Measurements from ENCODE around the gene NME1. TPM values are rescaled to one million over a fixed set of nuclear protein-coding genes. Genes with fewer than 3 reads are reported as not detected.

Gene NME1
- total RNA-seq, 1 donor from 2014 or later: 101 TPM

- H3K27ac Mint-ChIP-seq (ENCODE audit: unreplicated experiment): no peak overlapping the region
- H3K36me3 Mint-ChIP-seq (ENCODE audit: low read depth): peaks cover 18% of the 10 kb centered on the region
- TF ChIP-seq CTCF (IDR thresholded peaks at IDR 0.05): no peak
- no peak overlapping the region for H3K4me3 Mint-ChIP-seq (ENCODE audit: unreplicated experiment)
- H3K27me3 Mint-ChIP-seq (ENCODE audit: low read depth): no peaks in the 10 kb centered on the region
- no peaks in the 10 kb centered on the region for H3K9me3 Mint-ChIP-seq (ENCODE audit: low read depth)
- H3K4me1 Mint-ChIP-seq (ENCODE audit: low read depth): no peaks in the 10 kb centered on the region
- DNase-seq (ENCODE audit: low spot score): no peak
Measured at GRCh38 chr17:51200295-51200694, 46.9 kb downstream of the NME1 start.

GRCh38 chr17:51200846-51201245, 47.5 kb downstream of the NME1 start:
- Mint-ChIP-seq H3K4me1 (ENCODE audit: low read depth) (no peaks in the 10 kb centered on the region), H3K27me3 (ENCODE audit: low read depth) (no peaks in the 10 kb centered on the region), H3K36me3 (ENCODE audit: low read depth) (peaks cover 20% of the 10 kb centered on the region), H3K27ac (ENCODE audit: unreplicated experiment) (no peak overlapping the region), H3K4me3 (ENCODE audit: unreplicated experiment) (no peak overlapping the region), H3K9me3 (ENCODE audit: low read depth) (no peaks in the 10 kb centered on the region)
- TF ChIP-seq CTCF (IDR thresholded peaks at IDR 0.05): no peak
- no peak for DNase-seq (ENCODE audit: low spot score)

GRCh38 chr17:51203838-51204237, 50.5 kb downstream of the NME1 start:
- Mint-ChIP-seq H3K4me1 (ENCODE audit: low read depth) (no peaks in the 10 kb centered on the region), H3K27ac (ENCODE audit: unreplicated experiment) (no peak overlapping the region), H3K4me3 (ENCODE audit: unreplicated experiment) (no peak overlapping the region), H3K9me3 (ENCODE audit: low read depth) (no peaks in the 10 kb centered on the region), H3K27me3 (ENCODE audit: low read depth) (no peaks in the 10 kb centered on the region), H3K36me3 (ENCODE audit: low read depth) (peaks cover 16% of the 10 kb centered on the region)
- no peak for DNase-seq (ENCODE audit: low spot score)
- TF ChIP-seq CTCF (IDR thresholded peaks at IDR 0.05): no peak

Other genes starting within 250 kb of the NME1 start
- 86.7 to 96.1 TPM (median 92.7 TPM) in 3 replicates for gene SPAG9, start 32.7 kb upstream of the NME1 start, total RNA-seq
- 748 to 753 TPM (median 751 TPM) in 3 replicates for gene NME2, start 12.9 kb downstream of the NME1 start, total RNA-seq
- 10.0 to 12.8 TPM (median 10.9 TPM) in 3 replicates for gene MBTD1, start 106.5 kb downstream of the NME1 start, total RNA-seq
- 16.8 to 18.7 TPM (median 18.3 TPM) in 3 replicates for gene UTP18, start 107.0 kb downstream of the NME1 start, total RNA-seq